Muscle layer of colon (tissue), 2 donors: ENCODE data around the gene SP100.
"Not testable (repeated sequence)": the region's sequence is repeated elsewhere in the genome, so short reads cannot be mapped to it uniquely, and the experiment has no call there.

Source experiments
- H3K27ac ChIP-seq: one replicate; pipeline ENCODE4 v1.7.0; 2013; ENCODE audit warnings: low read depth, mild to moderate bottlenecking, low read length, moderate library complexity
- H3K27me3 ChIP-seq, 2 donors: one replicate each; pipeline ENCODE4 v1.7.0; 2013; ENCODE audit warnings: low read length in 2 of 2, mild to moderate bottlenecking in 2 of 2; ENCODE audit not compliant: insufficient read depth in 2 of 2, control insufficient read depth in 1 of 2
- H3K36me3 ChIP-seq: one replicate; pipeline ENCODE4 v1.7.0; 2013; ENCODE audit warnings: mild to moderate bottlenecking, low read length; ENCODE audit not compliant: insufficient read depth
- H3K4me1 ChIP-seq: one replicate; pipeline ENCODE4 v1.7.0; 2013; ENCODE audit warnings: mild to moderate bottlenecking, low read length; ENCODE audit not compliant: insufficient read depth
- H3K4me3 ChIP-seq, 2 donors: one replicate each; pipeline ENCODE4 v1.7.0; 2013; ENCODE audit warnings: low read length in 2 of 2, low read depth in 1 of 2, mild to moderate bottlenecking in 1 of 2, moderate library complexity in 1 of 2
- H3K9ac ChIP-seq: one replicate; pipeline ENCODE4 v1.7.0; 2013; ENCODE audit warnings: low read length
- H3K9me3 ChIP-seq: one replicate; pipeline ENCODE4 v1.7.0; 2013; ENCODE audit warnings: mild to moderate bottlenecking, low read length
- donor health status: abdominal sarcoma.
- donor health status: Adenocarcinoma of cecum.

The SP100 gene

DNA sequence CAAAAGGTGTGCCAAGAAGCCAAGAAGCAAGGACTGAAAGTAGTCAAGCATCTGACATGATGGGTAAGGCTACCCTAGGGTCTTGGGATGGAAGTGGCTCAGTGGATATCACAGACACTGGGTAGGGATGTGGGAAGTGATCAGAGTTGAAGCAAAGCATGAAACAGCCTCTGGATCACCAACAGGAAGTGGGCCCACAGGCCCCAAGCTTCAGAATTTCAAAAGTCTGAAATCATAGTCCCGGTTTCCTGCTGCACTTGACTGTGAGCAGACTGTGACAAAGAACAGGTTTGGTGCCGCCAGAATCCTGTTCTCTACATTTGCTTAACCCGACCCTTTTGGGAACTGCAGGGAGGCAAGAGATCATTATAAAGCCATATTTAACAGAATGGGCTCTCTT, 57.4 kb downstream of the SP100 start:
- Histone ChIP-seq H3K9me3 (no peaks in the 10 kb centered on the region), H3K4me3 (no peak overlapping the region), H3K9ac (no peak overlapping the region), H3K27me3 (no peaks in the 10 kb centered on the region), H3K36me3 (peaks cover 22% of the 10 kb centered on the region), H3K4me1 (no peaks in the 10 kb centered on the region), H3K27ac (no peak overlapping the region)

- Histone ChIP-seq H3K36me3 (peaks cover 17% of the 10 kb centered on the region), H3K4me3 (no peak overlapping the region), H3K9ac (no peak overlapping the region), H3K27ac (no peak overlapping the region), H3K27me3 (no peaks in the 10 kb centered on the region), H3K9me3 (no peaks in the 10 kb centered on the region), H3K4me1 (no peaks in the 10 kb centered on the region)
These were observed 59.1 kb downstream of the SP100 start for GRCh38 chr2:230475143-230475542.

- Histone ChIP-seq H3K4me3 (no peak overlapping the region), H3K9me3 (no peaks in the 10 kb centered on the region), H3K27ac (no peak overlapping the region), H3K4me1 (no peaks in the 10 kb centered on the region), H3K9ac (no peak overlapping the region), H3K36me3 (peaks cover 6% of the 10 kb centered on the region), H3K27me3 (no peaks in the 10 kb centered on the region)
These were observed 69.9 kb downstream of the SP100 start for GRCh38 chr2:230485801-230486341.

- not testable (repeated sequence) for H3K4me3 ChIP-seq, H3K27me3 ChIP-seq, H3K9me3 ChIP-seq, H3K9ac ChIP-seq, H3K4me1 ChIP-seq, H3K27ac ChIP-seq
- H3K36me3 ChIP-seq: peaks cover 25% of the 10 kb centered on the region
These were observed 75.2 kb downstream of the SP100 start for GRCh38 chr2:230491219-230491618.

- H3K9ac ChIP-seq: no peak overlapping the region
- H3K36me3 ChIP-seq: peaks cover 25% of the 10 kb centered on the region
- H3K4me1 ChIP-seq: no peaks in the 10 kb centered on the region
- no peak overlapping the region for H3K4me3 ChIP-seq
- no peaks in the 10 kb centered on the region for H3K27me3 ChIP-seq
- no peak overlapping the region for H3K27ac ChIP-seq
- no peaks in the 10 kb centered on the region for H3K9me3 ChIP-seq
These were observed 76.1 kb downstream of the SP100 start for GRCh38 chr2:230492107-230492506.

GRCh38 chr2:230494980-230495379, 79.0 kb downstream of the SP100 start:
- H3K36me3 ChIP-seq: peaks cover 35% of the 10 kb centered on the region
- H3K4me1 ChIP-seq: no peaks in the 10 kb centered on the region
- no peaks in the 10 kb centered on the region for H3K9me3 ChIP-seq
- no peak overlapping the region for H3K4me3 ChIP-seq
- H3K27me3 ChIP-seq: no peaks in the 10 kb centered on the region
- no peak overlapping the region for H3K9ac ChIP-seq
- H3K27ac ChIP-seq: no peak overlapping the region

DNA sequence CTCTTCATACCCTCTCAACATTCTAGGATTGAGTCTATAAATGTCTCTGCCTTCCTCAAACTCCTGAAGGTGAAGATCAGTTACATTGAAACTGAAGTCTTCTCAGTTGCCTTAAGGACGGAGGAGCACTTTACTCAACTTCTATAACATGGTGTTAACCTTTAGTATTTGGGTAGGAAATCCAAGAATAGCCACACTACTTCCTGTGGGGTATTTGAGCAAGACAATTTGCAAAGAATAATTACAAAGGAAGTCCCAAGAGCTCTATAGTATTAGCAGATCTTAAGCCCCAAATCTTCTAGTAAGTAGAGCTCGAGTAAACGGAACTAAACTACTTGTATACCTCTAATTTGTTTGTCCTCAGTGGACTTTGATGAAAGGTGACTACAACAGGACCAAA, 80.9 kb downstream of the SP100 start:
- Histone ChIP-seq H3K27ac (no peak overlapping the region), H3K27me3 (no peaks in the 10 kb centered on the region), H3K9ac (no peak overlapping the region), H3K36me3 (peaks cover 28% of the 10 kb centered on the region), H3K9me3 (no peaks in the 10 kb centered on the region), H3K4me3 (no peak overlapping the region), H3K4me1 (no peaks in the 10 kb centered on the region)

DNA sequence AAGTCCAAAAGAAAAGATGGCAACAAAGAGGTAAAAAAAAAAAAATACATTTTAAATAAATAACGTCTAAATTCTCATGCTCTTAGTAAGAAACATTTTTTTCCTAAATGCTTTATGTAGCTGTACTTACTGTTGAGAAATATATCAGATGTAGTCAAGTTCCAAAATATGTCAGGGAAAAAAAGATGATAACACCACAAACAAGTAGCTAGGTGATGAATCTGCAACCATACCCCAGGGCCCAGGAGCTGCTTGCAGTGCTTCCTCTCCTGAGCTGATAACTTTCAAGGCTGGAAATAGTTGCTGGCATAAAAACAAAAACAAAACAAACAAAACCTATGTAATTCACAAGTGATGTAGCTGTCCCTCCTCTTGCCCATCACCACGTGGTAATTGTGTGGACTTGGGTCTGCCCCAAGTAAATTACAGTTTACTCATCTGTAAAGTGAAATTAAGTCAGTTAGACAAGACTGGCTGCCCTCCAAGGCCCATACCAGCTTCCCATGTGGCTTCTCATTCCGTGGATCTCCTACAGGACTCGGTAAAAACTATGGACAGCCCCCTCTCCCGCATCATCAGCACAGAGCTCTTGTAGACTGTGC, 82.6 kb downstream of the SP100 start:
- no peaks in the 10 kb centered on the region for H3K9me3 ChIP-seq
- no peak overlapping the region for H3K9ac ChIP-seq
- peaks cover 31% of the 10 kb centered on the region for H3K36me3 ChIP-seq
- no peaks in the 10 kb centered on the region for H3K27me3 ChIP-seq
- H3K4me3 ChIP-seq: no peak overlapping the region
- H3K4me1 ChIP-seq: no peaks in the 10 kb centered on the region
- H3K27ac ChIP-seq: no peak overlapping the region

- no peak overlapping the region for H3K9ac ChIP-seq
- H3K27ac ChIP-seq: no peak overlapping the region
- no peaks in the 10 kb centered on the region for H3K9me3 ChIP-seq
- H3K27me3 ChIP-seq: no peaks in the 10 kb centered on the region
- no peak overlapping the region for H3K4me3 ChIP-seq
- no peaks in the 10 kb centered on the region for H3K4me1 ChIP-seq
- H3K36me3 ChIP-seq: peaks cover 22% of the 10 kb centered on the region
These were observed 86.6 kb downstream of the SP100 start for GRCh38 chr2:230502593-230502992.

- Histone ChIP-seq H3K9me3 (no peaks in the 10 kb centered on the region), H3K27ac (no peak overlapping the region), H3K9ac (no peak overlapping the region), H3K4me3 (no peak overlapping the region), H3K36me3 (peaks cover 22% of the 10 kb centered on the region), H3K4me1 (no peaks in the 10 kb centered on the region), H3K27me3 (no peaks in the 10 kb centered on the region)
These were observed 87.8 kb downstream of the SP100 start for GRCh38 chr2:230503798-230504197.

GRCh38 chr2:230505162-230505561, 89.2 kb downstream of the SP100 start:
- H3K27ac ChIP-seq: no peak overlapping the region
- H3K36me3 ChIP-seq: peaks cover 20% of the 10 kb centered on the region

More at GRCh38 chr2:230505162-230505561, 89.2 kb downstream of the SP100 start:
- H3K4me1 ChIP-seq: no peaks in the 10 kb centered on the region
- no peaks in the 10 kb centered on the region for H3K27me3 ChIP-seq
- H3K4me3 ChIP-seq: no peak overlapping the region
- H3K9ac ChIP-seq: no peak overlapping the region
- no peaks in the 10 kb centered on the region for H3K9me3 ChIP-seq
